HUES6 (cell line): Measurements from ENCODE around the gene POLE3.

Experiments
- H3K27ac ChIP-seq: 2 replicates; pipeline ENCODE4 v1.7.0; 2013; ENCODE audit warnings: low read depth, mild to moderate bottlenecking, low read length, inconsistent platforms
- H3K27me3 ChIP-seq: 2 replicates; pipeline ENCODE4 v1.6.1; 2013; ENCODE audit warnings: low read length; ENCODE audit not compliant: control insufficient read depth, insufficient read depth
- H3K36me3 ChIP-seq: 2 replicates; pipeline ENCODE4 v1.6.1; 2013; ENCODE audit warnings: low read length; ENCODE audit not compliant: control insufficient read depth, insufficient read depth
- H3K4me1 ChIP-seq: 2 replicates; pipeline ENCODE4 v1.6.1; 2013; ENCODE audit warnings: low read length; ENCODE audit not compliant: control insufficient read depth, insufficient read depth
- H3K4me3 ChIP-seq: 2 replicates; pipeline ENCODE4 v1.5.1; 2013; ENCODE audit warnings: low read depth, low read length
- H3K9ac ChIP-seq: one replicate; pipeline ENCODE4 v1.6.1; 2013; ENCODE audit warnings: mild to moderate bottlenecking, low read length
- H3K9me3 ChIP-seq: 2 replicates; pipeline ENCODE4 v1.6.1; 2013; ENCODE audit warnings: low read depth, low read length; ENCODE audit not compliant: control insufficient read depth, insufficient read depth

Gene POLE3

DNA sequence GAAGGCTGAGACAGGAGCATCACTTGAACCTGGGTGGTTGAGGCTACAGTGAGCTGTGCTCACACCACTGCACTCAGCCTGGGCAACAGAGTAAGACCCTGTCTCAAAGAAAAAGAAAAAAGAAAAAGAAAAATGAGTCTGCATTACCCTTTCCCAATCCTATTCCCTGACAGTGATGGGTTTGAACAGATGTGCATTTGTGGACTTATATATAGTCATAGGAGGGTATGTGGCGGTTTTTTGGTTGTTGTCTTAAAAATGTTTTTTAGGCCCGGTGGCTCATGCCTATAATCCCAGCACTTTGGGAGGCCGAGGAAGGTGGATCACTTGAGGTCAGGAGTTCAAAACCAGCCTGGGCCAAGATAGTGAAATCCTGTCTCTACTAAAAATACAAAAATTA is 47.1 kb downstream of the POLE3 start:
- Histone ChIP-seq H3K4me1 (no peaks in the 10 kb centered on the region), H3K27me3 (no peaks in the 10 kb centered on the region), H3K27ac (no peak overlapping the region), H3K9me3 (no peaks in the 10 kb centered on the region), H3K4me3 (no peak overlapping the region), H3K9ac (no peak overlapping the region), H3K36me3 (no peaks in the 10 kb centered on the region)

DNA sequence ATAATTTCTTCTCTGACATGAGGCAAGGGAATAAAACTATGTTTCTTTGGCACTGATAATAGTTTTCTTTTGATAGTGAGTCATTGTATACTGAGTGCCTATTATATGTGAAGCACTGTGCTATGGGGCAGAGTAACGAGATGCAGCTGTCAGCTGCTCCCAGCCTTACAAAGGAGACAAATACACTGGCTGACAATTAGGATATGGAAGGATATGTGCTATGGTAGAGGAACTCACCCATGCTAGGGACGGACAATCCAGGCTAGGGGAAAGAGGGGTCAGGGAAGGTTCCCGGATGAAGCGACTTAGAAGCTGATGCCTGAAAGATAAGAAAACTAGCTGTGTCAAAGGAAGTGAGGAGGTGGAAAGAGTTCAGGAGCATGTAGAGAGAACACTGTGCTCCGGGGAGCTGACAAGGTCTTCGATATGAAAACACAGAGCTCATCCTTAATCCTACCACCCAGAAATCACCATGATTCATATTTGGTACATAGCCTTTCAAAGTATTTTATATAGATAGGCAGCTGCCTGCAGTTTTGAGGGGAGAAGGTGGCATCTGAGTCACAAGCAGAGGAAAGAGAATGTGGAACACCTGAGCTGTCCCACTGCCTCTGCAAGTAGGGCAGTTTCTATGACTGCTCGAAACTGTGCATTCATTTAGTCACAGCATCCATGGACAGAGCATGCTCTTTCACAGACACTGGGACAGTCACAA is 49.0 kb downstream of the POLE3 start:
- no peaks in the 10 kb centered on the region for H3K4me1 ChIP-seq
- H3K9me3 ChIP-seq, result no peaks in the 10 kb centered on the region
- H3K9ac ChIP-seq, result no peak overlapping the region
- H3K27me3 ChIP-seq, result no peaks in the 10 kb centered on the region
- no peak overlapping the region for H3K27ac ChIP-seq
- no peaks in the 10 kb centered on the region for H3K36me3 ChIP-seq
- H3K4me3 ChIP-seq, result no peak overlapping the region

DNA sequence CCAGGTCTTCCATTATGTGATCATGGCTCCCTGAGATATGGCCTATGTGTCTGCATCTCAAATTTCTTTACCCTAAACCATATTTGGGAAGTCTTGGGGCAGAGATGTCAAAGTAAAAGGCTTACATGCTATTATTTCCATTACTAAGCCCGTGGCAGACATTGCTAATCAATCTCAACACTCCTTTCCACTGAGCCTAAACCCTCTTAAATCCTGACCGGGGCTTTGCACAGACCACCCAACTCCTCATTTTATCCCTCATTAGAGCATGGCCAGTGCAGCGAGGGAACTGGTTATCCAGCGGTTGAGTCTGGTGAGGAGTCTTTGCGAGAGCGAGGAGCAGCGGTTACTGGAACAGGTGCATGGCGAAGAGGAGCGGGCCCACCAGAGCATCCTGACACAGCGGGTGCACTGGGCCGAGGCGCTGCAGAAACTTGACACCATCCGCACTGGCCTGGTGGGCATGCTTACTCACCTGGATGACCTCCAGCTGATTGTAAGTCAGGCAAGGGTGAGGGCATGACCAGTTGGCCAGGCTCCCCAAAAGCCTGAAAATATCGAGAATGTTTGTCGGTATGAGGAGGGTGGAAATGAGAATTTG is 50.1 kb downstream of the POLE3 start:
- no peaks in the 10 kb centered on the region for H3K4me1 ChIP-seq
- no peaks in the 10 kb centered on the region for H3K27me3 ChIP-seq
- H3K9ac ChIP-seq, result no peak overlapping the region
- H3K9me3 ChIP-seq, result no peaks in the 10 kb centered on the region
- no peaks in the 10 kb centered on the region for H3K36me3 ChIP-seq
- no peak overlapping the region for H3K4me3 ChIP-seq
- H3K27ac ChIP-seq, result no peak overlapping the region

DNA sequence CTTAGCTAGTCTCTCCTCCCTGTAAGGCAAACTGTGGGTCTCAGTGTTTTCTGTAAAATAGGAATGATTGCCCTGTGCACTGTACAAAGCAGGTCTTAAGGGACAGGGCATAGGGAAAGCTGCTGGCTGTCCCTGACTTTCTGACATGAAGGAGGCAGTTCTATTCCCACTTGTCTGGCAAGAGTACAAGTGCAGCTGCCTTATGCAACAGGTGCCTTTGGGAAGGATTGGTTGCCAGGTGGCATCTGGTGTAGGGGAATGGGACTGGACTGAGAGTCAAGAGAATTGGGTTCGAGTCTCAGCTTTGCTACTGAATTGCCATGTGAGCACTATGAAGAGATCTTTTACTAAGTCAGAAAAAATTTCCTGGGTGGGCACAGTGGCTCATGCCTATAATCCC is 51.1 kb downstream of the POLE3 start:
- H3K27ac ChIP-seq, result no peak overlapping the region
- H3K4me3 ChIP-seq, result no peak overlapping the region
- H3K9ac ChIP-seq, result no peak overlapping the region
- H3K27me3 ChIP-seq, result no peaks in the 10 kb centered on the region
- no peaks in the 10 kb centered on the region for H3K36me3 ChIP-seq
- H3K9me3 ChIP-seq, result no peaks in the 10 kb centered on the region
- H3K4me1 ChIP-seq, result no peaks in the 10 kb centered on the region
